AG08395 (cell line): ENCODE data around the gene EYA3.
A peak's percentile ranks its signal among the peaks of the same experiment; 100 is the strongest.

Experiments
- DNase-seq: peaks from one replicate; pipeline ENCODE4 v3.0.0; 2012; ENCODE audit warnings: mixed read lengths, low spot score

Gene EYA3

DNA sequence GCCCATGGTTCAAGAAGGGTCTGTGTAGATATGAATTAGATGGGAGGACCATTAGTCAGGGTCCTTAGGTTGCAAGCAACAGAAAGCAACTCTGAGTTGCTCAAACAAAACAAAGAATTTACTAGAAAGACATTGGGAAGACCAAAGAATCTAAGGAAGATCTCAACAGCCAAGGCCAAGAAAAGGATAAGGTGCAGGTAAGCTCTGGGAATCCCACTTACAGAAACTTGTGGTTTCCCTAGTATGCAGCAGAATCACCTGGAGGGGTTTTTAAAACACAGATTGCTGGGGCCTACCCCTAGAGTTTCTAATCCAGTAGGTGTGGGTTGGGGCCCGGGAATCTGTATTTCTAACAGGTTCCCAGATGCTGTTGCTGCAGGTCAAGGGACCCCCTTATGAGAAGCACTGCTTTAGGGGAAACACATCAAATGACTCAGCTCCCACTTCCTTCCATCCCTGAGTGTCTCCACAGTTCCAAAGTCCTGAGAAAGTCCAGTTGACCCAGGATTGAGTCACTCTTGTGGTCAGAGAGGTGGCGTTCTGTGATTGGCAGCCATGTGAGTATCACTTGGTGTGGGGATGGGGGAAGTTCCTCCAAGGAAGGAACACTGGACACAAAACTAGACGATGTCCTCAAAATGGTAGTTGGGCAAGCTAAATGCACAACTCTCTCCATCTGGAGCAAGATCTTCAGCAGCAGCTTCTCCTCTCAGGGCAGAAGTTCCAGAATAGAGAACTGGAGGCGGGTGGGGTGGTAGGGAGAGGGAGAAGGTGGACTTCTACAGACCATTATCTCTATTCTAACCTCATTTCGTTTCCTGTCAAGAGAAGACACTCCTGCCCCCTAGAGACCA, 24.2 kb upstream of the EYA3 start:
- peak; percentile 64 for DNase-seq

DNA sequence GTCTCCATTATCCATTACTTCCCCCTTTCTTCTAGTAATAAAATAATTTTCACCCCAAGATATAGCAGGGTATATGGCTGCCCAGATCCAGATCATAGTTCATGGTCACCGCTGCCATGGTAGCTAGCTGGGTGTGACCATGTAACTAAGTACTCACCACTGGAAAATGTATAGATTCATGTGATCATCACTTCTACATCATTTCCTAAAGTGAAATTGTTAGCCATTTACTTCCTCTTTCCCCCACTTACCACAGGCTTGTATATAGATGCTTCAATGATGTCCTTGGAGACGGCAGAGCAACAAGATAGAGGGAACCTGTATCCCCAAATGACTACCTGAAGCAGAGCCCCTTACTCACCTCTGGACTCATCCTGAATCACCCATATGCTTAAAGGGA, 22.7 kb upstream of the EYA3 start:
- no peak for DNase-seq

GRCh38 chr1:28110555-28110954, 22.1 kb upstream of the EYA3 start:
- DNase-seq = no peak

- no peak for DNase-seq
These were observed 21.2 kb upstream of the EYA3 start for GRCh38 chr1:28109639-28110038.

DNA sequence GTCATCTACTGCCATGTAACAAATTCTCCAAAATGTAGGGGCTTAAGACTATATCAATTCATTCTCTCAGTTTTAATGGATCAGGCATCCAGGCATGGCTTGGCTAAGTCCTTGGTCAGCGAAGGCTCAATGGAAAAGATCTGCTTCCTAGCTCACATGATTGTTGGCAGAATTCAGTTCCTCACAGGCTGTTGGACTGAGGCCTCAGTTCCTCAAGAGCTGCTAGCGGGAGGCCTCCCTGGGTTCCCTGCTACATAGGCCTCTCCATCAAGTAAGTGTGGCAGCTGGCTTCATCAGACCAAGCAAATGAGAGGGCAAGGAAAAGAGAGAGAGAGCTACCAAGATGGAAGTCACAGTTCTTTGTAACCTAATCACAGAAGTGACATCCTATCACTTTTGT, 19.6 kb upstream of the EYA3 start:
- no peak for DNase-seq

GRCh38 chr1:28104866-28105467, 16.6 kb upstream of the EYA3 start:
- peak; percentile 78 for DNase-seq

DNA sequence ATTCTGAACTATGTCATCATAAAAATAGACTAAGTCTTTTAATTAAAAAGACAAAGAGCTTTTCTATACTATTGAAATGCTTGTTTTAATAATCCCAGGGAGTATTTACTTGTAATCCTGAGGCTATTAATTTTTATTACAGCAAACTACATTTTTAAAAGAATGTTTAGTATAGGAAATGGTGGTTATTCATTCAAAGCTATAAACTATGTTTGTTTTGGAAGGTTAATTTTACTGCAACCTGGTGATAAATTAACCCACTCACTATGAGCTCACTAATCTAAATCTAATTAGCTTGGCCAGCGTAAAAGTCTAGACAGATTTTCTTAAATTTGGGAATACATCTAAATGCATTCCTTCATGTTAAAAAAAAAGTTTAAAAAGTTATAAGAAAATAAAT, 13.8 kb upstream of the EYA3 start:
- no peak for DNase-seq

GRCh38 chr1:28099050-28099769, 10.8 kb upstream of the EYA3 start:
- no peak for DNase-seq

DNA sequence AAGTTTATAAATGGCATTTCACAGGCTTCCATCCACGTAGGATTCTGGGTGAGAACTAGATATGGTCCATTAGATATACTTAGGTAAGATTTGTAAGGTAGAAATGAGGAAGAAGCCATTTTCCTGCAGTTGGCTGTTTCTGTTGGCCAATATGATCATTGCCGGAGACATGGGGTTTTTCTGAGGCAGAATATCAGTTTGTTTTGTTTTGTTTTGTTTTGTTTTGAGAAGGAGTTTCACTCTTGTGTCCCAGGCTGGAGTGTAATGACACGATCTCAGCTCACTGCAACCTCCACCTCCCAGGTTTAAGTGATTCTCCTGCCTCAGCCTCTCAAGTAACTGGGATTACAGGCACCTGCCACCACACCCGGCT, 8.7 kb upstream of the EYA3 start:
- no peak for DNase-seq

DNA sequence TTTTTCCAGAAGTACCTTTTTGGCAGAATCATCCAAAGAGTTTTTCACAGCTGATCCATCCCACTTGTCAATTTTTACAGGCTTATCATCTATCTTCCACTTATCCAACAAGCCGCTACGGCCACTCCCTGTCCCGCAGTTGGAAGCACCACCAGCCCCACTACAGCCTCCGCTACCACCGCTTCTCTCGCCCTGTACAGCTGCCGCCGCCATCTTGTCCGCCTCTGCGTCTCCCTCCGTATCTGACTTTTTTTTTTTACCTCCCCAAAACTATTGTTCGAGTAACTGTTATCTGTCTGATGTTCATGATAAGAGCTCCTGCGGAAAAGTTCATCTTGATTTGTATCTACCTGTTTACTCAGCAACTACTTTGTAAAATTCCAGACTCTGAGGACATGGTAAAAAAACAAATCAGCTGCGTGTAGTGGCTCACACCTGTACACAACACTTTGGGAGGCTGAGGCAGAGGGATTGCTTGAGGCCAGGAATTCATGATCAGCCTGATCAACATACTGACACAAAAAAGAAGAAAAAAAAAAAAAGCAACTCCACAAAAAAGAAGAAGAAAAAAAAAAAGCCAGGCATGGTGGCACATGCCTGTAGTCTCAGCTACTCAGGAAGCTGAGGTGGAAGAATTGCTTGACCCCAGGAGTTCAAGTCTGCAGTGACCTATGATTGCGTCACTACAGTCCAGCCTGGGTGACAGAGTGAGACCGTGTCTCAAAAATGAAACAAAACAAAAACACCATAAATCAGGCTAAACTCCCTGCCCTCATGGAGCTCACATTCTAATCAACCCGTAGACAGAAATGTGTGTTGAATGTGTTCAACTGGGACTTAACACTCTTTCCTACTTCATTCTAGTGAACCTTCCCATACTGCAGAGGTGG, 8.0 kb upstream of the EYA3 start:
- no peak for DNase-seq

DNA sequence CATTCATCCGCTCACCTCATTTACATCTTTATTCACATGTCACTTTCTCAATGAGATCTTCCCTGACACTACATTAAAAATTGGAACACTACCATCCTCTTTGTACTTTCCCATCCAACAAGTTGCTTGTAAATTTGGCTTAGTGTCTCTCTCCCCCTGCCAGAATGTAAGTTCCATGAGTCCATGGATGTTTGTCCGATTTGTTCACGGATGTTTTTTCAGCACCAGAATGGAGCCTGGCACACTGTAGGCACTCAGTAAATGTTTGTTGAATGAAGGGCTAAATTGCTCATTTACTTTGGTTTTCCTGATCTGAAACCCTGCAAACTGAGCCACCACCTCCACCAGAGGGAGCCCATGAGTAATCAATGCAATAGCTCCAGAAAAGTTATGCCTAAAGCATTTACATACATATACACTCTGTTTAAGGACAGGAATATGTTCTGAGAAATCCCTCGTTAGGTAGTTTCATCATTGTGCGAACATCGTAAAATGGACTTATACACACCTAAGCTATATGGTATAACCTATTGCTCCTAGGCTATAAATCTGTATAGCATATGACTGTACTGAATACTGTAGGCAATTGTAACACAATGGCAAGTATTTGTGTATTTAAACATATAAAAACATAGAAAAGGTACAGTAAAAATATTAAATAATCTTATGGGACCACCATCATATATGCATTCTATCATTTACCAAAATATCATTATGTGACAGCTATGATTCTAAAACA, 2.8 kb upstream of the EYA3 start:
- peak; percentile 49 for DNase-seq

GRCh38 chr1:28087614-28088167, 719 bp downstream of the EYA3 start:
- DNase-seq = peak; percentile 21

GRCh38 chr1:28086651-28087050, 1.8 kb downstream of the EYA3 start:
- no peak for DNase-seq

GRCh38 chr1:28085129-28085528, 3.3 kb downstream of the EYA3 start:
- no peak for DNase-seq

- DNase-seq = no peak
These were observed 4.5 kb downstream of the EYA3 start for GRCh38 chr1:28083876-28084275.

GRCh38 chr1:28078680-28079626, 9.5 kb downstream of the EYA3 start:
- peak; percentile 27 for DNase-seq

DNA sequence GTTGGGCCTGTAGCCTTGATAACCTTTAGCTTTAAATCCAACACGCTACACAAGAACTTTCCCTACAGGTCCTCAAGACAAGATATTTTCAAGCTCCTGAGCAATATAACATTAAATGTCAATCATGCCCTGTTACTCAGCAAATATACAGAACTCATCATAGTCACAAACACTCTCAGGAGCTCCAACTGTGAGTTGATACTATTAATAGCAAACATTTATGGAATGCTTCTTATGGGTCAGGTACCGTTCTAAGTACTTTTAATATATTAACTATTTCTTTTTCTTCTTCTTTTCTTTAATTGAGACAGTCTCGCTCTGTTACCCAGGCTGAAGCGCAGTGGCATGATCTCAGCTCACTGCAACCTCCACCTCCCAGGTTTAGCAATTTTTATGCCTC, 10.1 kb downstream of the EYA3 start:
- no peak for DNase-seq

DNA sequence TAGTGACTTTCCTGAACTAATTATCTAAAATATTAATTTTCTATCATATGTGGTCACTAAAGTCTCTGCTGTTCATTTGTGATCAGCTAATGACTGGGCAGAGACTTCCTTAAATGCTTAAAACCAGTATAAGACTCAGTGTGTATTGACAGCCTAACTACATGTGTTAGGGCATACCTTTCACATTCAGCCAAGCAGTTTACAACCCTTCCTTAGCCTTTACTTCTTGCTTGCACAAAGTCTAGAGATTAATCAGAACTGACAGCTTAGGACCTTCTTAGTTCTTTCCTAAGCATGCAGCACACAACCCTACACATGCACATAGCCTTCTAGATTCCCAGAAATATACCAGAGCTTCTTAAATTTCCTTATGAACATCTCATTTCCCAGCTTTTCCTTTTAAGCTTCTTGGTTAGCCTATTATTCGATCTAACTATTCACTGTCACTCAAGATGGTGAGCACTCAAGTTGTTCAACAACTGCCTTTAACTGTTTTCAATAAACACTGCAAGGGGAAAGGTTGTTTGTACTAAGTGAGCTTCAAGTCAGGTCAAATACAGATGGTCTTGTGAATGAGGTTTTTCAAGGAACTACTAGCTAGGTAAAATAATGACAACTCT, 13.4 kb downstream of the EYA3 start:
- DNase-seq = no peak

DNA sequence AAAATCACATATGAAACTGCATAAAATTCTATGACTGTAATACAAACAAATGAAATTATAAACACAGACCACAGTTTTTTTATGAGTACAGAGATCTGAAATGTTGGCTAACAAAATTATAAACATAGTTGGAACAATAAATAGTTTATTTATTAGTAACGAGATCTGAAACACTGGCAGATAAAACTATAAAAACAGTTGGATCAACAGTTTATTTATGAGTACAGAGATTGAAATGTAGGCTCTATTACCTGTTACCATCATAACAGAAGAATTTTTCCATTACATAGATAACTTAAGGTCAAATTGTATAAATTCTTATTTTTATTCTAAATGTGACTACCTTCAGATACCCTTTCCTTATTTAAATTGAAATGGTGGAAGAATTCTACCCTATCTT, 14.5 kb downstream of the EYA3 start:
- DNase-seq = no peak

DNA sequence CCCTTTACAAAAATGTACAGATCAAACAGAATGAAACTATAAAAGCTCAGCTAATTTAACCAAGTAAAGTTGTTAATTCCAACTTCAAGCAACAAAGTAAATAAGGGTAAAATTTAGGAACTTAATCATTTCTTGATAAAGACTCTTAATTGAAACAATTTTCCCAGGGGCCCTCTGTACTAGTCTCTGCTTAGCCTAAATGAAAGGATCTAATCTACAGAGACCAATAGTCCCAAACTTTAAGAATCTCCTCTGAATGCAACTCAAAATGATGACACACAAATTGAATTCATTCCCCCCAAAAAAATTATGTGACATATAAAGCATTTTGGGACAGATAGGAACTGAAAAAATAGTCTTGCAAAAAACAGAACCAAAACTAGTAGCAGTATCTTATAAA, 16.6 kb downstream of the EYA3 start:
- no peak for DNase-seq
